Superior temporal gyrus (tissue), 1 donor: ENCODE measurements around the gene BCOR.

ENCODE experiments used
- DNase-seq: peaks from one replicate; pipeline ENCODE4 v3.0.0-alpha.2; 2016; ENCODE audit errors: extremely low spot score

The BCOR gene

GRCh38 chrX:40063555-40063954 lies 34.2 kb downstream of the BCOR start:
- DNase-seq: no peak

- DNase-seq: peak; percentile 45
These were observed 35.1 kb downstream of the BCOR start for GRCh38 chrX:40062525-40063155.

GRCh38 chrX:40061871-40062524 lies 35.8 kb downstream of the BCOR start:
- no peak for DNase-seq

DNA sequence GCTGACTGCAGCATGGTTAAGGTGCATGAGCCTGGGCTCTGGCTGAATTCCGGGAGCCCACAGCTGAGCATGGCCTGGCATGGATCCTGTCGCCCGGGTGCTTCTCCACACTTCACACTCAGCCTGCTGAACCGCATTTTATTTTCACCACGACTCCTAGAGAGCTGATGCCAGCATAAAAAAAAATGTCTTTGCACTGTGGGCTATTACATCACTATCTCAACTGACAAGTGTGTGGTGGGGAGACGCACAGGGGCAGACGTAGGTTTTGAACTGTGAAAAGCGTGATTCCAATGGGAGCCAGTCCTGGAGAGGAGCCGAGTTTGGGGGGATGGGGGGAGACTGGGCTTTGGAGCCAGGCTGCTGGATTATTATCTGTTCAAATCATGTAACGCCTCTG lies 36.8 kb downstream of the BCOR start:
- DNase-seq: no peak

GRCh38 chrX:40060356-40060845 lies 37.4 kb downstream of the BCOR start:
- DNase-seq: no peak

DNA sequence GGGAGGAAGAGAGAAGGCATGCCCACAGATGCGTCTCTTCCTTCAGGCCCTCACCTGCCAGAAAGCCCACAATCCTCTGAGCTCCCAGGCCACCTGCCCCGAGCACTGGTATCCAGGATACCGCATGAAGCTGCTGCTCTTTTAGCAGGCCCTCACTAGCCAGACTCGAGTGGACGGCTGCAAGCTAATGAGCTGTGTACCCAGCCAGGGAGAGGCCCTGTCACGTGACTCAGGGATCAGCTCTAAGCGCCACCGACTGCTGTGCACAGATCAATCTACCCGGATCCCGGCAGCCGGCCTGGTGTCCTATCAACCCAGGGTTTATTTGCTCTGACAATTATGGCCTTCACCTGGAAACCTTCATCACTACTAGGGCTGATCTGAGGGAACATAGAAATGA lies 39.0 kb downstream of the BCOR start:
- no peak for DNase-seq

DNA sequence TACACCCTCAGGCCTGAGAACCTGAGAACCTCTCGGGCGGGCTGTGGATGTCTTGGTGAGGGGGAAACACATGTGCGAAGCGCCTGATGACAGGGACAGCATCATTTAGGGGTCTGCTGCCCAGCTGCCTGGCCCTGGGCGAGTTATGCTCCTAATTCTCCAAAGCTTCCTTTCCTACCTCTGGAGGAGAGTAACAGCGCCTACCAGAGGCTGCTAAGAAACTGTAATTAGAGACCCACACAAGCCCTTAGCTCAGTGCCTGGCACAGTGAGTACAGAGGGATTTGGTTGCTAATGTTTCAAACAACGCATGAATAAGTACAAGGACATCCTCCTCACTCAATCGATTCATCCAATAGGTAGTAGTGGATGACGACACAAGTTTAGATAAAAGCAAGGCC lies 40.4 kb downstream of the BCOR start:
- DNase-seq: no peak

DNA sequence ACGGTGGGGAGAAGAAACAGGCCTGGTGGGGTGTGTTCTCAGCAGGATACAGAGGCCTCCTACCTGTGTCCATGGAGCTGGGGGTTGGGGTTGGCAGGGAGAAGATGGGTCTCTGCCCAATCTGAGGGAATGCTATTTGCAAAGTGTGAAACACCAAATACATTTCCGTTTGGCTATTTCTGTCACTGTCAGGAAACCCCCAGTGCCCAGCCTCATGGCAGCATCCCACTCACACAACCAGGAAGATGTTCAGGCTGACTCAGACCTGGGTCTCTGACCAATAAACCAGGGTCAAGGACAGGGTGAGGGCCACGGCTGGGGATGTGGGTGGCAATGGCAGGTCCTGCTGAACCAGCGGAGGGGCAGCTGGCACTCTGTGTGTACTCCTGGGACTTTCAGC lies 41.3 kb downstream of the BCOR start:
- no peak for DNase-seq

DNA sequence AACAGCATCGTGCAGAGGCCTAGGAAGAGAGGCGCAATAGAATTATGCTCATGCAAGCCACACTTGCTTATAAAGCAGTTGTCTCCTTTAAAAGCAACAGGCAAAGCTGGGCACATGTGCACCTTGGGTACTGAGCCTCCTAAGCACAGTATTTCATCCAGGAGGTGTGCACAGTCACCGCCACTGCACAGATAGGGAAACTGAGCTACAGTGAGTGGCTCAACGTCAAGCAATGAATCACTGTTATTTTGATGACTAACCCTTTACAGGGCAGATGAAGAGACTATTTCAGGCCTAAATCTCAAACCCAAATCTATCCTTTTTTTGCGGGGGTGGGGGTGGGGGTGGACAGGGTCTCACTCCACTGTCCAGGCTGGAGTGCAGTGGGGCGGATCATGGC lies 42.3 kb downstream of the BCOR start:
- DNase-seq: no peak

DNA sequence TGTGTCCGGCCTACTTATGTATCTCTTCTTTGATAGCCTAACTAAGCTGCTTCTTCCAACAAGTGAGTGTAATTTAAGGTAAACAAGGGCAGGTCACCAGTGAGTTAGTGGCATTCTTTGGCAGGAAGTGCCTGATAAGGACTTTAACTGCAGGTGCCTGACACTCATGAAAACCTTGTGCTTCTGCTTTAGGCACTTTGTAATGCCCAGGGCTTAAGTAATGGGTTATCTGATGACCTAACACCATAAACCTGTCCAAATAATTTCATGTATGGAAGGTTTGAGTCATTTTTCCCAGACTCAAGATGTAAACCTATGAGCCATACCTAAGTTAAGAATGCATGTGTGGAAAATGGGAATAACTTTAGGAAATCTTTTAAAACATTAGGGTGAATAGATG lies 43.0 kb downstream of the BCOR start:
- DNase-seq: no peak

DNA sequence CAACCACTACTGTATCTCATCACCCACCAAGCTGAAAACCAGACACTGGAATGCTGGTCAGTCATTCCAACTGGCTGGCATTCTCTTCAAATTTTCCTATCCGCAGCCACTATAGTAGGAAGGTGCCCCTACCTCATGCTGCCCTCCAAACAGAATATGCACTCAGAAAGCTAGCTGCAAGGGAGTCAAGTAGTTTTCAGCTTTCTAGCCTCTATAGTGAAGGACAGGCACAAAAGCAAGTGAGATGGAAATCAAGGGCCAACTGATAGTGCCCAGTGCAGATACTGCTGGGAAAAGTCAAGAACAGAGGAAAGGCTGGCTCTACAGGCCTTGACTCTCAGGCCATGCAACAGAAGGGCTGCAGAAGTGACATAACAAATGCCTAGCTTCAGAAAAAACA lies 47.2 kb downstream of the BCOR start:
- no peak for DNase-seq

GRCh38 chrX:40049084-40049641 lies 48.6 kb downstream of the BCOR start:
- no peak for DNase-seq

DNA sequence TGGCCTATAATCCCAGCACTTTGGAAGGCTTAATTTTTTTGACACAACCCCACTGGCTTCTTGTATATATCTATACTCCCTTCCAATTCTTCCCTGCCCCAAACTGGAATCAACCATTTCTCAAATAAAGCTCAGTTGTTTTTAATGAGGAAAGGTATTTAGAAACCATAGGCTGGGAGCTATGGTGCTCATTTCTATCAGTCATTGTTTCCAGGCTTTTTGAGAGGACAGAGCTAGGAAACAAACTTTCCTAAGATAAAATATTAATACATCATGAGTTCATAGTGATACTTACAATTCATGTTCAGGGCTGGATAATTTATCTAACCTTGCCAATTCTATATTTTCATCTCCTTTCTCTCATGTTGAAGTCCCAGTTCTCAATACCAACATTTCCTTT lies 50.3 kb downstream of the BCOR start:
- DNase-seq: no peak

- DNase-seq: no peak
These were observed 53.9 kb downstream of the BCOR start for GRCh38 chrX:40043895-40044294.

GRCh38 chrX:40041915-40042314 lies 55.8 kb downstream of the BCOR start:
- no peak for DNase-seq

GRCh38 chrX:40040686-40041461 lies 56.9 kb downstream of the BCOR start:
- no peak for DNase-seq

- DNase-seq: no peak
These were observed 57.9 kb downstream of the BCOR start for GRCh38 chrX:40039887-40040286.

DNA sequence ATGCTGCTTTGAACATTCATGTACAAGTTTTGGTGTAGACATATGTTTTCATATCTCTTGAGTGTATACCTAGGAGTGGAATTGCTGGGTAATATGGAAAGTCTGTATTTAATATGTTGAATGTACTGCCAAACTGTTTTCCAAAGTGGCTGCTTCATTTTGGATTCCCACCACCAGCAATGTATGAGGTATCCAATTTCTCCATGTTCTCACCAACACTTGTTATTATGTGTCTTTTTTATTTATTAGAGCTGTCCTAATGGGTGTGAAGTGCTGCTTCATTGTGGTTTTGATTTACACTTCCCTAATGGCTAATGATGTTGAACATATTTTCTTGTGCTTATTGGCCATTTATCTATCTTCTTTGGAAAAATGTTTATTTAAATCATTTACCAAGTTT lies 60.4 kb downstream of the BCOR start:
- no peak for DNase-seq

DNA sequence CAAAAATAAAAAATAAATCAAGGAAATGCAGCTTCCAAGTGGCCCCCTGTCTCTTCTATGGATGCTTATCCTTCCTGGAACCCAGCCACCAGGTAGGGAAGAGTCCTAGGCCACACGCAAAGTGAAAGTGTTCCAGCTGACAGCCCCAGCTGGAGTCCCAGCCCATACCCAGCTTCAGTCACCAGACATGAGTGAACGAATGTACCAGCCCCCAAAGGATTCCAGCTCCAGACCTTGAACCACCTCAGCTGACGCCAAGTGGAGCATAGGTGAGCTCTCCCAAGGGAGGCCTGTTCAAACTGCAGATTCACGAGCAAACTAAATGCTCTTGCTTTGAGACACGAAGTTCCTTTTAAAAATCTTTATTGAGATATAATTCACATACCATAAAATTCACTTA lies 62.0 kb downstream of the BCOR start:
- DNase-seq: no peak

DNA sequence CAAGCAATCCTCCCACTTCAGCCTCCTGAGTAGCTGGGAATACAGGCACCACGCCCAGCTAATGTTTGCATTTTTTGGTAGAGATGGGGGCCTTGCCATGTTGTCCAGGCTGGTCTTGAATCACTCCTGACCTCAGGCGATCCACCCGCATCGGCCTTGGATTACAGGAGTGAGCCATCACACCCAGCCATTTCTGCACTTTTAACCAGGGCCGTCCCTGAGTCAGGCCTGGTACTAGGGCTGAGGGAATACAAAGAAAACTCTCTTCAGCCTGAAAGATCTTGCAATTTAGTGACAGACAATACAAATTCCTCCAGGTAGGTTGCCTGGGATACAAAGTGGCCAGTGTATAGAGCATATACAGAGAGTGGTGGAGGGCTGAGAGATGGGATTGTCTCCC lies 65.8 kb downstream of the BCOR start:
- no peak for DNase-seq

GRCh38 chrX:40030205-40030604 lies 67.6 kb downstream of the BCOR start:
- DNase-seq: no peak

DNA sequence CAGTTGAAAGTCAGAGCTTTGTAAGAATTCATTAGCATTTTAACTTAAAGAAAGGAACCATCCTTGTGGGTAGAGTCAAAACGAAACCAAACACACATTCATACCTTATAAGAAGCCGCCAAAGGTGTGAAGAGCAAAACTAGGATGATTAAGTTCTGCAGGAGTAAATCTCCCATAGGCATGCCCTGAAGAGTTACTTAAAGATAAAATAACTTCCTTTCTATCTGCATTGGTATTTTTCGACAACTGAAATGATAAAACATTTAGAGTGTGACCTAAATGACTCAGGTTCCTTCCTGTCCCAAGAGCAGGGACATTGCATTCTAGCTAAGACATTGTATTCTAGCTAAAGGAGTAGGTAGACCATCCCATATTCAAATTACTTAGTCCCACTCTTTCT lies 75.3 kb downstream of the BCOR start:
- no peak for DNase-seq

GRCh38 chrX:40021647-40022046 lies 76.1 kb downstream of the BCOR start:
- DNase-seq: no peak
